Epithelial cell of esophagus (primary cell): ENCODE data around the gene IRF2.

Source experiments
- DNase-seq: peaks from one replicate; pipeline ENCODE4 v3.0.0; 2010; ENCODE audit warnings: low read depth
- H3K4me3 ChIP-seq: 2 replicates; pipeline ENCODE4 v1.5.1; 2011; ENCODE audit warnings: mild to moderate bottlenecking, low read length, control low read depth
- TF ChIP-seq, protein P1 (sequence below): IDR thresholded peaks from 2 replicates; pipeline ENCODE4 v1.5.1; 2011; ENCODE audit warnings: low read depth, mild to moderate bottlenecking, low read length, control low read depth, inconsistent platforms; ENCODE audit not compliant: insufficient read depth; ENCODE audit errors: missing control alignments

The IRF2 gene

DNA sequence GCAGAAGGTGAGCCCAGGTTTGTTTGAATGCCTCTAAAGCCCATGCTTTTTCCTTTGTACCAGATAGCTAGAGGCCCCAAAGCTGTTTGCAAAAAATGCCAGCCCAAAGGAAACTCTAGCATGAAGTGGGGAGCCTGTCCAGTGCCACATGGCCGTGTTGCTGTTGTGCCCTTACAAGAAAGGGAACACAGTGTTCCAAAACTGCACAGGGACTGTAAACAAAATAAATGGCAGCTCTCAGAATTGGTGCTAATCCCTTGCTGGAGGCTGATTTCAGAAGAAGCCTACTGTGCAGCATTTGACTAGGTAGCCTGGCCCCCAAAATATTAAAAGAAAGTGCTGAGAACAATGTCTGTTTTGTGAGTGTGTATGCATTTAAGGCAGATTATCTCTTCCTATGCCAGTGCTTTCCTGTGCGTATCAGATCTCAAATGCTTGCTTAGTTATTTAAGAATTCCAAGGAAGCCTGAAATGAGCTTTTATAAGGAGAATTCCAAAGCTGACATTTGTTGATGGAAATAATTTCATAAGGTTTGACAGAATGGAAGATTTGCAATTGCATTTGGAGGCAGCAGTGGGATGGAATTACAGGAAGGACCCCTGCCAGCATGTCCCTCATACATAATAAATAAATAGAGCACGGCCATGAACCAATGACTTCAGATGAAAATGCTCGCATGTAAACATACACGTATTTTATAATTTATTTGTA lies 115.7 kb downstream of the IRF2 start:
- no peak for DNase-seq
- no peak overlapping the region for H3K4me3 ChIP-seq
- TF ChIP-seq, protein P1, sequence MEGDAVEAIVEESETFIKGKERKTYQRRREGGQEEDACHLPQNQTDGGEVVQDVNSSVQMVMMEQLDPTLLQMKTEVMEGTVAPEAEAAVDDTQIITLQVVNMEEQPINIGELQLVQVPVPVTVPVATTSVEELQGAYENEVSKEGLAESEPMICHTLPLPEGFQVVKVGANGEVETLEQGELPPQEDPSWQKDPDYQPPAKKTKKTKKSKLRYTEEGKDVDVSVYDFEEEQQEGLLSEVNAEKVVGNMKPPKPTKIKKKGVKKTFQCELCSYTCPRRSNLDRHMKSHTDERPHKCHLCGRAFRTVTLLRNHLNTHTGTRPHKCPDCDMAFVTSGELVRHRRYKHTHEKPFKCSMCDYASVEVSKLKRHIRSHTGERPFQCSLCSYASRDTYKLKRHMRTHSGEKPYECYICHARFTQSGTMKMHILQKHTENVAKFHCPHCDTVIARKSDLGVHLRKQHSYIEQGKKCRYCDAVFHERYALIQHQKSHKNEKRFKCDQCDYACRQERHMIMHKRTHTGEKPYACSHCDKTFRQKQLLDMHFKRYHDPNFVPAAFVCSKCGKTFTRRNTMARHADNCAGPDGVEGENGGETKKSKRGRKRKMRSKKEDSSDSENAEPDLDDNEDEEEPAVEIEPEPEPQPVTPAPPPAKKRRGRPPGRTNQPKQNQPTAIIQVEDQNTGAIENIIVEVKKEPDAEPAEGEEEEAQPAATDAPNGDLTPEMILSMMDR, result no peak

DNA sequence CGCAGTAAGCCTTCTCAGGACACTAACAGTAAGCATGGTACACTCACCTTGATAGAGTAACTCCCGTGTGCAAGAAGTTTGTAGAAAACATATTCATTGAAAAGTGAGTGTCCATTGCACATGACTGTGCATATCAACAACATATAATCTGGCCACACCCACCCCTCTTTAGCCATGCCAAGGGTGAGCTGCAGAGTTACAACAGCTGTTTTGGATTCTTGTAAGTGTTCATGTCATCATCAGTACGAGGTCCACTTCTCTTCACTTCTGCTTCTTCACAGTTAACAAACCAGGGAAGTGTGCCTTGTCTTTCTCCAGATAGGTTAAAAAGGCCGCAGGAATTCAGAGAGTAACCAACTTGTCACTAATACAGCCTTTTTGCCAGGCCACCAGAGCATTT lies 116.6 kb downstream of the IRF2 start:
- TF ChIP-seq, protein P1, result no peak
- DNase-seq, result no peak
- H3K4me3 ChIP-seq, result no peak overlapping the region

DNA sequence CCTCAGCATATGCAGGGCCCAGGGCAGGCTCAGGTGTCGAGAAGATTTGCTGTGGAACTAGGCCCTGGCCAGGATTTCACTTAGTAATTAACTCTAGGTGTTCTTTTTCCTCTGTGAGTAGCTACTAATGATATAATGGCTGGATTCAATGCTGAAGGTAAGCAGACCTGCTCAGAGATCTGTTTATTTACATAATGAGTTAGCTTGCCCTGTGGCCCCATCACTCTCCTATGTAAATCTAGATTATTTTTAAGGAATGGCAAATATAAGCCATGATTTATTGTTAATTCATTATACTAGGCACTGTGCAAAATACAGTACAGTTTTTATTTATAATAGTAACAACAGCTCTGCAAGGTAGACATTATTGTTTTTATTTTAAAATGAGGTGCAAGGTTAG lies 117.2 kb downstream of the IRF2 start:
- no peak for DNase-seq
- TF ChIP-seq, protein P1, result no peak
- no peak overlapping the region for H3K4me3 ChIP-seq

DNA sequence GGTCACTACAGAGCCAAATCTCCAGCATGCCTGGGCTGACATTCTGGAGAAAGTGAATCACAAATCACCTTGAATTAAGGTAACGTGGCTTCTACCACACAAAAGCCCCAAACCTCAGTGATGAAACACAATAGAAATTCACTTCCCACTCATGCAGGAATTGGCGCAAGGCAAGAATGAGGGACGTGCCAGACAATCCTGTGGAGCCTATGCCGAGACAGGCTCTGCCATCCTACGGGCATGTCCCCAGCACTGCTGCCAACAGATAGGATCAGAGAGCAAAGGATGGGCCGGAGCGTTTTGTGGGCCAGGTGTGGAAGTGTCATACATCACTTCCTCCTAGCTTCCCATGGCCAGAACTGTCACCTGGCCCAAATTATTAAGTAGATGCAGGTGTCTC lies 118.0 kb downstream of the IRF2 start:
- DNase-seq, result peak; percentile 59
- TF ChIP-seq, protein P1, result no peak
- H3K4me3 ChIP-seq, result no peak overlapping the region

DNA sequence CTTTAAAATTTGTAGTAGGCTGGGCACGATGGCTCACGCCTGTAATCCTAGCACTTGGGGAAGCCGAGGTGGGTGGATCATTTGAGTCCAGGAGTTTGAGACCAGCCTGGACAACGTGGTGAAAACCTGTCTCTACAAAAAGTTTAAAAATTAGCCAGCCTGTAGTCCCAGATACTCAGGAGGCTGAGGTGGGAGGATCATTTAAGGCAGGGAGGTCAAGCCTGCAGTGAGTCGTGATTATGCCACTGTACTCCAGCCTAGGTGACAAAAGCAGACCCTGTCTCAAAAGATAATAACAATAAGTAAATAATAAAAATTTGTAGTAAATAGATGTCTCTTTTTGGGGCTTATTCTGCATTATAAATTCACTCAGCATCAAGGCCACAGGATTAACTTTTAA lies 118.5 kb downstream of the IRF2 start:
- H3K4me3 ChIP-seq, result no peak overlapping the region
- DNase-seq, result no peak
- TF ChIP-seq, protein P1, result no peak

DNA sequence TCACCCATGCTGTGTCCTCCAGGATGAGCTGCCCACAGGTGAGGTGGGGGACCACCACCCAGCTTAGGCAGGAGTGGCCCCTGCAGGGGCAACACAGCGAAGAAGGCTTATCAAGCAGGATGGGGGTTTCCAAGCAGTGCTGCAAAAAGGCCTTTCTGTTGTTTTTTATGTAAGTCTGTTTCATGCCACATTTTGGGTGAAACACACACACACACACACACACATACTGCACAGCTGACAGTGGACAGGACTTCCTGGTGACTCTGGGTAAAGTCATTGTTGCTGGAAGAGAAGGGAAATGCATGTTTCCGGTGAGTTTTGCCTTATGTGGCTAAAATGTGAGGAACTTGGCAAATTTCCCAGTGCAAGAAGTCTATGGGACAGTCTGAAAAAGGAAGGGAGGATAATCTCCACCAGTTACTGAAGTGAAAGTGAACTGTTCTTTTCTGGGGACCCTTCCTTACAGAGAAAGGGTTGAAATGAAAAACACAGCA lies 119.2 kb downstream of the IRF2 start:
- peak; percentile 71 for DNase-seq
- no peak overlapping the region for H3K4me3 ChIP-seq
- TF ChIP-seq, protein P1, result no peak

DNA sequence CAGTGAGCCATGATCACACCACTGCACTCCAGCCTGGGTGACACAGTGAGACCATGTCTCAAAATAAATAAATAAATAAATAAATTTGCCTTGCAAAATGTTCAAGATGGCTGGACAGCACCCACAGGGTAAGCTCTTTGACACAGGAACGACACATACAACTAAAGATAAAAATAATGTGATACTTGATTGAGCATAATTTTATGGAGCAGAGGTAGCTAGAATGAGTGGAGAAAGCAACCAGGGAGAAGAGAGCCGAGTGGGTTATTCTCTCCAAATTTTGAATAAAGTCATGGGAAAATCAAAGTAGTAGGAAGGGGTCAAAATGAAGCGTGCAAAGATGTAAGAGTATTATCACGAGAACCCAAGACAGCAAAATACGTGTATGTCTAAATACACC lies 121.5 kb downstream of the IRF2 start:
- TF ChIP-seq, protein P1, result no peak
- no peak for DNase-seq
- H3K4me3 ChIP-seq, result no peak overlapping the region
